ENCODE measurements around the gene TMEM150A.

DNA sequence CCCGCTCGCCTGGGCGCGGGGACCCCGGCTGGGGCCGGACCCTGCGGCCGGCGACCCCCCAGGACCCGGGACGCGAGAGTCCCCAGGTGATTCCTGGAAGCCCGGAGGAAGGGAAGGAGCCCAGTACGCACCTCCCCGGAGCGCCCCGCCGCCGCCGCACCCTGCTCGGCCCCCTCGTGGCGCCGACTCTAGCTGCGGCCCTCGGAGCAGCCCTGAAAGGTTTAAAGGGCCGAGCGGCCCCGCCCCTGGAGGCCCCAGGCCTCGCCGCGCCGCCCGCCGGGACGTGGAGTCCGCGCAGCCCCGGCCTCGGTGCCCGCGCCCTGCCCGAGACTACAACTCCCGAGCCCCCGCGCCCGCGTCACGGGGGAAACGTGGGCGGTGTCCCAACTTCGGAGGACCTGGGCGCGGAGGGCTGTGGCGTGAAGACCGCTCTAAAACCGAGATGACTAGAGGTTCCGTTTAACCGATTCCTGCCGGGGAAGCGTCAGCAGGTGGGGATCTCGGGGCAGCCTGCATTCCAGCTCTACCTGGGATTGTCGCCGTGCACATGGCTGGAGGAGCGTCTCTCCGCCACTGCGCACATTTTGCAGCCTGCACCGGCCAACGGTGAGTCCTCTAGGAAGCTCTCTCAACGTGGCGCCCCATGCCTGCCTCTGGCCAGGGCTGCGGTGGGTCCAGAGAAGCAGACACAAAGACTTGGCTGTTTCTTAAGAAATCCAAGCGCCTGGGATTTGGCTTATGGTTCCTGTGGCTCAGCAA lies at the start of gene TMEM150A:
- 0 out of 2 replicates have a peak, but pooled peaks have one; percentile 45 for TF ChIP-seq POLR2AphosphoS5 (IDR thresholded peaks at IDR 0.05; ENCODE audit: low read depth, low read length)
- TF ChIP-seq REST (IDR thresholded peaks at IDR 0.05; ENCODE audit: insufficient read depth in 1 of 2, low read depth in 2 of 2, low read length in 2 of 2): no peak
- peak; percentile 96; the same call in 1 of the 2 replicates for TF ChIP-seq SIN3A (IDR thresholded peaks at IDR 0.05; ENCODE audit: borderline replicate concordance, insufficient read depth, low read length)
- TF ChIP-seq FOXP2 (optimal IDR thresholded peaks at IDR 0.05; ENCODE audit: borderline replicate concordance, extremely low read depth, extremely low read length, insufficient read depth): peak; percentile 63
- no peak for TF ChIP-seq TAF1 (IDR thresholded peaks at IDR 0.05; ENCODE audit: borderline replicate concordance, insufficient read depth, low read length)
